ENCODE measurements around the gene CHCHD6.

DNA sequence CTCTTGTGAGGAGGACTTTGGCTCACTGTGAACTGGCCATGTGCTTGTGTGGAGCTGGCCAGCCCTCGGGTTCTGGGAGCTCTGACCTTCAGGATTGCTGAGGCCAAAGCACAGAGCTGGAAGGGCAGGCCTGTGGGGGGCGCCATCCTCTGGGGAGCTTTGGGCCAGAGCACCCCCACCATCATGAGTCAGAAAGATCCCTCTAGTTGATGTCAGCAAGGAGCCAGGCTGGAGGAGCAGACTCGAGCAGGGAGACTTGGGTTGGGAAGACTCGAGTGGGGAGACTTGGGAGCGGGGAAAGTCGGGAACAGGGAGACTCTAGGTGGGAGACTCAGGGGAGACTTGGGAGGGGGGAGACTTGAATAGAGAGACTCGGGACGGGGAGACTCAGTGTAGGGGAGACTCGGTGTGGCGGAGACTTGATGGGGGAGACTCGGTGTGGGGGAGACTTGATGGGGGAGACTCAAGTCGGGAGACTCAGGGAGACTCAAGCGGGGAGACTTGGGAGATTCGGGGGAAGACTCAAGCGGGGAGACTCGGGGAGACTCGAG lies 241.2 kb downstream of the CHCHD6 start:
- TF ChIP-seq, protein P1, sequence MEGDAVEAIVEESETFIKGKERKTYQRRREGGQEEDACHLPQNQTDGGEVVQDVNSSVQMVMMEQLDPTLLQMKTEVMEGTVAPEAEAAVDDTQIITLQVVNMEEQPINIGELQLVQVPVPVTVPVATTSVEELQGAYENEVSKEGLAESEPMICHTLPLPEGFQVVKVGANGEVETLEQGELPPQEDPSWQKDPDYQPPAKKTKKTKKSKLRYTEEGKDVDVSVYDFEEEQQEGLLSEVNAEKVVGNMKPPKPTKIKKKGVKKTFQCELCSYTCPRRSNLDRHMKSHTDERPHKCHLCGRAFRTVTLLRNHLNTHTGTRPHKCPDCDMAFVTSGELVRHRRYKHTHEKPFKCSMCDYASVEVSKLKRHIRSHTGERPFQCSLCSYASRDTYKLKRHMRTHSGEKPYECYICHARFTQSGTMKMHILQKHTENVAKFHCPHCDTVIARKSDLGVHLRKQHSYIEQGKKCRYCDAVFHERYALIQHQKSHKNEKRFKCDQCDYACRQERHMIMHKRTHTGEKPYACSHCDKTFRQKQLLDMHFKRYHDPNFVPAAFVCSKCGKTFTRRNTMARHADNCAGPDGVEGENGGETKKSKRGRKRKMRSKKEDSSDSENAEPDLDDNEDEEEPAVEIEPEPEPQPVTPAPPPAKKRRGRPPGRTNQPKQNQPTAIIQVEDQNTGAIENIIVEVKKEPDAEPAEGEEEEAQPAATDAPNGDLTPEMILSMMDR (conservative IDR thresholded peaks at IDR 0.05) = no peak
- no peak for TF ChIP-seq EZH2 (IDR thresholded peaks at IDR 0.05; ENCODE audit: low read depth)

All from PC-9 (cell line).